ENCODE data around the gene ARHGAP8.

GRCh38 chr22:44901301-44901700 lies 148.9 kb downstream of the ARHGAP8 start:
- TF ChIP-seq, protein P1, sequence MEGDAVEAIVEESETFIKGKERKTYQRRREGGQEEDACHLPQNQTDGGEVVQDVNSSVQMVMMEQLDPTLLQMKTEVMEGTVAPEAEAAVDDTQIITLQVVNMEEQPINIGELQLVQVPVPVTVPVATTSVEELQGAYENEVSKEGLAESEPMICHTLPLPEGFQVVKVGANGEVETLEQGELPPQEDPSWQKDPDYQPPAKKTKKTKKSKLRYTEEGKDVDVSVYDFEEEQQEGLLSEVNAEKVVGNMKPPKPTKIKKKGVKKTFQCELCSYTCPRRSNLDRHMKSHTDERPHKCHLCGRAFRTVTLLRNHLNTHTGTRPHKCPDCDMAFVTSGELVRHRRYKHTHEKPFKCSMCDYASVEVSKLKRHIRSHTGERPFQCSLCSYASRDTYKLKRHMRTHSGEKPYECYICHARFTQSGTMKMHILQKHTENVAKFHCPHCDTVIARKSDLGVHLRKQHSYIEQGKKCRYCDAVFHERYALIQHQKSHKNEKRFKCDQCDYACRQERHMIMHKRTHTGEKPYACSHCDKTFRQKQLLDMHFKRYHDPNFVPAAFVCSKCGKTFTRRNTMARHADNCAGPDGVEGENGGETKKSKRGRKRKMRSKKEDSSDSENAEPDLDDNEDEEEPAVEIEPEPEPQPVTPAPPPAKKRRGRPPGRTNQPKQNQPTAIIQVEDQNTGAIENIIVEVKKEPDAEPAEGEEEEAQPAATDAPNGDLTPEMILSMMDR (IDR thresholded peaks at IDR 0.05), result no peak
- no peak for TF ChIP-seq POLR2A (IDR thresholded peaks at IDR 0.05)
